ENCODE data around the gene KAZN. TPM values are rescaled to one million over a fixed set of nuclear protein-coding genes. Genes with fewer than 3 reads are reported as not detected.

Gene KAZN
- polyA plus RNA-seq, 1 donor (not counting 4 experiments of a cell fraction or from before 2014, with no cell fraction given) = 5.9 TPM

DNA sequence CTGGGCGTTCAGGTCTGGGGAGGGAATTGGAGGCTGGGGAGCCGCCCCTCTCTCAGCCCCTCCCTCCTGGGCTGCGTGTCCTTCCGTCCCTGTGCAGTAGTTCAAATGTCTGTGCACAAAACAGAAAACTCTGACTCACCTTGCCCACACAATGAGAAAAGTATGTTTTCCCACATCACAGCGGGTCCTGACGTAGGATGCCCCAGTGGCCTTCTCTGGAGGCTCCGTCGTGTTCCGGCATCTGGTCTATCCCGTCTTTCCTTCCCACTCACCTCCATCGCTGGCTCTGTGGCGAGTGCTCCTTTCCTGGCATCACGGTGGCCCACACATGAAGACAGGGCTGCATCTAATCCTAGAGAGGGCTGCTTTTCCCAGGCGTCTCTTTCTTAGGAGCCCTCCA is 224.0 kb downstream of the KAZN start:
- no peaks in the 10 kb centered on the region for H3K36me3 ChIP-seq (ENCODE audit: control insufficient read depth in 2 of 2, extremely low read depth in 1 of 2, insufficient read depth in 2 of 2, low read length in 2 of 2)
- dilution Hi-C loops (cut with MboI; ENCODE audit: extremely low pct_ligation_motif_present, low sequenced_read_pairs) = no loop called here
- FAIRE-seq (no peak), DNase-seq (ENCODE audit: low read depth, low spot score) (no peak)
- H3K4me2 ChIP-seq (ENCODE audit: control insufficient read depth, extremely low read depth, insufficient read depth, low read depth, low read length) = no peak overlapping the region
- no peaks in the 10 kb centered on the region for H3K9me3 ChIP-seq (ENCODE audit: control insufficient read depth, low read depth, low read length)
- H3K4me3 ChIP-seq (ENCODE audit: control insufficient read depth in 2 of 3, extremely low read depth in 1 of 3, insufficient read depth in 2 of 3, low read depth in 1 of 3, low read length in 3 of 3) = no peak overlapping the region
- H3K79me2 ChIP-seq (ENCODE audit: control insufficient read depth, insufficient read depth, low read length) = no peaks in the 10 kb centered on the region
- no peak overlapping the region for H3K27ac ChIP-seq (ENCODE audit: control insufficient read depth, insufficient read depth, low read length)
- H3K4me1 ChIP-seq (ENCODE audit: control insufficient read depth, extremely low read depth, insufficient read depth, low read length) = no peaks in the 10 kb centered on the region
- no peaks in the 10 kb centered on the region for H4K20me1 ChIP-seq (ENCODE audit: control insufficient read depth, extremely low read depth, insufficient read depth, low read length)
- H3K9me1 ChIP-seq (ENCODE audit: control insufficient read depth, extremely low read depth, insufficient read depth, low read length) = no peaks in the 10 kb centered on the region
- no peaks in the 10 kb centered on the region for H3K27me3 ChIP-seq (ENCODE audit: control insufficient read depth, extremely low read depth, insufficient read depth, low read length)
- TF ChIP-seq, protein P1, sequence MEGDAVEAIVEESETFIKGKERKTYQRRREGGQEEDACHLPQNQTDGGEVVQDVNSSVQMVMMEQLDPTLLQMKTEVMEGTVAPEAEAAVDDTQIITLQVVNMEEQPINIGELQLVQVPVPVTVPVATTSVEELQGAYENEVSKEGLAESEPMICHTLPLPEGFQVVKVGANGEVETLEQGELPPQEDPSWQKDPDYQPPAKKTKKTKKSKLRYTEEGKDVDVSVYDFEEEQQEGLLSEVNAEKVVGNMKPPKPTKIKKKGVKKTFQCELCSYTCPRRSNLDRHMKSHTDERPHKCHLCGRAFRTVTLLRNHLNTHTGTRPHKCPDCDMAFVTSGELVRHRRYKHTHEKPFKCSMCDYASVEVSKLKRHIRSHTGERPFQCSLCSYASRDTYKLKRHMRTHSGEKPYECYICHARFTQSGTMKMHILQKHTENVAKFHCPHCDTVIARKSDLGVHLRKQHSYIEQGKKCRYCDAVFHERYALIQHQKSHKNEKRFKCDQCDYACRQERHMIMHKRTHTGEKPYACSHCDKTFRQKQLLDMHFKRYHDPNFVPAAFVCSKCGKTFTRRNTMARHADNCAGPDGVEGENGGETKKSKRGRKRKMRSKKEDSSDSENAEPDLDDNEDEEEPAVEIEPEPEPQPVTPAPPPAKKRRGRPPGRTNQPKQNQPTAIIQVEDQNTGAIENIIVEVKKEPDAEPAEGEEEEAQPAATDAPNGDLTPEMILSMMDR (optimal IDR thresholded peaks at IDR 0.05 in 1 of 3, IDR thresholded peaks at IDR 0.05 in 1 of 3, conservative IDR thresholded peaks at IDR 0.05 in 1 of 3; ENCODE audit: extremely low read depth in 1 of 3, insufficient read depth in 2 of 3, low read length in 3 of 3) = no peak
- no peak for TF ChIP-seq EZH2 (IDR thresholded peaks at IDR 0.05; ENCODE audit: low read length)
- H2AFZ ChIP-seq (ENCODE audit: control insufficient read depth, low read length) = no peak overlapping the region
- H3K9ac ChIP-seq (ENCODE audit: control insufficient read depth, extremely low read depth, insufficient read depth, low read length) = no peak overlapping the region

GRCh38 chr1:14822996-14823395 is 224.5 kb downstream of the KAZN start:
- no peak overlapping the region for H3K4me3 ChIP-seq (ENCODE audit: control insufficient read depth in 2 of 3, extremely low read depth in 1 of 3, insufficient read depth in 2 of 3, low read depth in 1 of 3, low read length in 3 of 3)
- H3K9ac ChIP-seq (ENCODE audit: control insufficient read depth, extremely low read depth, insufficient read depth, low read length) = no peak overlapping the region
- no peaks in the 10 kb centered on the region for H4K20me1 ChIP-seq (ENCODE audit: control insufficient read depth, extremely low read depth, insufficient read depth, low read length)
- no peaks in the 10 kb centered on the region for H3K79me2 ChIP-seq (ENCODE audit: control insufficient read depth, insufficient read depth, low read length)
- no peaks in the 10 kb centered on the region for H3K4me1 ChIP-seq (ENCODE audit: control insufficient read depth, extremely low read depth, insufficient read depth, low read length)
- no peaks in the 10 kb centered on the region for H3K9me3 ChIP-seq (ENCODE audit: control insufficient read depth, low read depth, low read length)
- no peaks in the 10 kb centered on the region for H3K9me1 ChIP-seq (ENCODE audit: control insufficient read depth, extremely low read depth, insufficient read depth, low read length)
- no peak for TF ChIP-seq EZH2 (IDR thresholded peaks at IDR 0.05; ENCODE audit: low read length)
- TF ChIP-seq, protein P1 (optimal IDR thresholded peaks at IDR 0.05 in 1 of 3, IDR thresholded peaks at IDR 0.05 in 1 of 3, conservative IDR thresholded peaks at IDR 0.05 in 1 of 3; ENCODE audit: extremely low read depth in 1 of 3, insufficient read depth in 2 of 3, low read length in 3 of 3) = no peak
- H2AFZ ChIP-seq (ENCODE audit: control insufficient read depth, low read length) = no peak overlapping the region
- no peaks in the 10 kb centered on the region for H3K27me3 ChIP-seq (ENCODE audit: control insufficient read depth, extremely low read depth, insufficient read depth, low read length)
- FAIRE-seq (no peak), DNase-seq (ENCODE audit: low read depth, low spot score) (no peak)
- no peaks in the 10 kb centered on the region for H3K36me3 ChIP-seq (ENCODE audit: control insufficient read depth in 2 of 2, extremely low read depth in 1 of 2, insufficient read depth in 2 of 2, low read length in 2 of 2)
- no peak overlapping the region for H3K4me2 ChIP-seq (ENCODE audit: control insufficient read depth, extremely low read depth, insufficient read depth, low read depth, low read length)
- dilution Hi-C loops (cut with MboI; ENCODE audit: extremely low pct_ligation_motif_present, low sequenced_read_pairs) = no loop called here
- H3K27ac ChIP-seq (ENCODE audit: control insufficient read depth, insufficient read depth, low read length) = no peak overlapping the region
